Measurements from ENCODE around the gene FBXO28.

Gene FBXO28

GRCh38 chr1:224095867-224096266 lies 18.0 kb upstream of the FBXO28 start:
- DNase-seq (ENCODE audit: low spot score) = no peak

GRCh38 chr1:224096773-224097172 lies 17.1 kb upstream of the FBXO28 start:
- no peak for DNase-seq (ENCODE audit: low spot score)

DNA sequence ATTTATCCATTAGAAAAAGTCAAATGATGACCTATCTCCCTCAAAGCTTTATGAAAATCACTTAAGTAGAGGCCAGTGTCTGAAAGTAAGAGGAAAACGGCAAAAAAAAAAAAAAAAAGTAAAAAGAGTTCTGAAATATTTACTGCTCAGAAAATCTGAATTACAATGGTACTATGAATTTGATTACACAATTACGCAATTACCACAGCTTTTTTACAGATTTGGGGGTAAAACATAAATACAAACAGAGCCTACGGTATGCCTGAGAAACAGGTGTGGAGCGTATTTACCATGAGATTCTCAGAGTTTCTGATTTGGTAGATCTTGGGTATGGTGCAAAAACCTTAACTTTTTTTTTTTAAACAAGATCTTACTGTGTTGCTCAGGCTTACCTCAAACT lies 15.9 kb upstream of the FBXO28 start:
- DNase-seq (ENCODE audit: low spot score) = no peak

DNA sequence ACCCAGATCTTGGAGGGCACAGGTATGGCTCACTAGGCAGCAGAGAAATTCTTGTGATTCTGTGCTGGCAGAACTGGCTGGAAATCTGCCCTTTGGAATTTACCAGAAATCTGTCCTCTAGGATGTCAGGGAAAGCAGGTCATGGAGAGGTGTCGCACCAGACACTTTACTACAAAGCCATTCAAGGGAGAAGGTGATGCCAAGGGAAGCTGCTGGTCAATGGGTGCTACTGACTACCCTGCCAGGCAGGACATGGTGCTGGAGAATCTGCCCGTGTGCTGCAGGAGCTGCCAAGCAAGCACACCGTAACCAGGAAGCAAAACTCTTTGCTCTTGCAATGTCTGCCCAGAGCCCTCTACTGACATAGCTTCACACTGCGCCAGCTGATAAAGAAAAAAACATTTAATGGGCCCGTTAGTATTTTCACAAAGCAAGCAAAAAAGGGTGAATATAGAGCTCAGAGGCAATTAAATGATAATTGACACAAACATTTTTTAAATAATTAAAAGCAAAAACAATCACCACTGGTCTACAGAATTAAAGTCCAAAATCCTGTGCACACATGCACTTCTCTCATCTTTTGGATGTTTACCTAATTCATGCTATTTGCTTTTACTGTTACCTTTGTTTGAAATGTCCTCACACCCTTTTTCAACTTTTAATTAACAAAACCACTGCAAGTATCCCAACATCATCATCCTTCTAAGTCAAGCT lies 7.2 kb upstream of the FBXO28 start:
- peak; percentile 70 for DNase-seq (ENCODE audit: low spot score)

GRCh38 chr1:224107282-224107625 lies 6.7 kb upstream of the FBXO28 start:
- no peak for DNase-seq (ENCODE audit: low spot score)

DNA sequence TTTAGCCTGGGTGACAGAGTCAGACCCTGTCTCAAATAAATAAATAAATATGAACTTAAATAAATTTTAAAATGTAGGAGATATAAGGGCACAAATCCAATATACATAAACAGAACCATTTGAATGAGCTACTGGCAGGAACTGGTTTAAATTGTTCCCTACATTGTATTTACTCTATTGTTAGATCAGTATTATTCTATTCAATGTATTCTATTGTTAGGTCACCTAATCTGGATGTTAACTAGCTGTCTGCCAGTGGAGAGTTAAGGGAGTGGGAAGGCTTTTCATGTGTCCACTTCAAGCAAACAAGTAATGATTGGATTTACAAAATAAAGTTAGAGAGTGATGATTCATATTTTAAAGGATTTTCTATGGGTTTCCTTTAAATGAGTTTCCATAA lies 4.9 kb upstream of the FBXO28 start:
- DNase-seq (ENCODE audit: low spot score) = no peak

DNA sequence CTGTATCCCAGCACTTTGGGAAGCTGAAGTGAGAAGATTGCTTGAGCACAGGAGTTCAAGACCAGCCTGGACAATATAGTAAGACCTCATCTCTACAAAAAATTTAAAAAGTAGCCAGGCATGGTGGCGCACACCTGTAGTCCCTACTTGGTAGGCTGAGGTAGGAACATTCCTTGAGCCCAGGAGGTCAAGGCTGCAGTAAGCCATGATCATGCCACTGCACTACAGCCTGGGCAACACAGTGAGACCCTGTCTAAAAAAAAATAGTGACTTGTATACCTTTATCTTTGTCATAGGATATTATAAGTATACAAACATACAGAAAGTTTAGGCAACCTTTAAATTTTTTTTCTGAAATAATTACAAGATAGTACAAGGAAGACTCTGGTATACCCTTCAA lies 3.9 kb upstream of the FBXO28 start:
- DNase-seq (ENCODE audit: low spot score) = no peak

GRCh38 chr1:224113005-224113404 lies 906 bp upstream of the FBXO28 start:
- no peak for DNase-seq (ENCODE audit: low spot score)

GRCh38 chr1:224113545-224113917 lies 380 bp upstream of the FBXO28 start:
- DNase-seq (ENCODE audit: low spot score) = no peak

GRCh38 chr1:224114787-224115175 lies 870 bp downstream of the FBXO28 start:
- DNase-seq (ENCODE audit: low spot score) = no peak

DNA sequence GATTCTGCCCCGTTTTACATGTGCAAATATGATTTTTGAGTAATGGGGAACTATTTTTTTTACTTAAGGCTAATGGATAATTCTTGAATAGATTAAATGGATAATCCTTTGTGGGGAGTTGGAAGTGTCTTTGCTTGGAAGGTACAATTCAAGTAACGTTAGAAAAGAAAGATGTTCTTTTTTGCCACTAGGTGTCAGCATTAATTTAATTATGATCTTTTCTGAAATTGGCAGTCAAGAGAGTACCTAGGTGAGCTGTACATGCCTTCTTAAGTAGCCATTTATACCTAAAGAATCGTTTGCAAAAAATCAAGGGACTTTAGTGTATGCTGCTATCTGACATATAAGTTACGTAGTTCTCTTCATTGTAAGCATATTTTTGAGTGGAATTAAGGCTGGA lies 2.2 kb downstream of the FBXO28 start:
- DNase-seq (ENCODE audit: low spot score) = peak; percentile 20

DNA sequence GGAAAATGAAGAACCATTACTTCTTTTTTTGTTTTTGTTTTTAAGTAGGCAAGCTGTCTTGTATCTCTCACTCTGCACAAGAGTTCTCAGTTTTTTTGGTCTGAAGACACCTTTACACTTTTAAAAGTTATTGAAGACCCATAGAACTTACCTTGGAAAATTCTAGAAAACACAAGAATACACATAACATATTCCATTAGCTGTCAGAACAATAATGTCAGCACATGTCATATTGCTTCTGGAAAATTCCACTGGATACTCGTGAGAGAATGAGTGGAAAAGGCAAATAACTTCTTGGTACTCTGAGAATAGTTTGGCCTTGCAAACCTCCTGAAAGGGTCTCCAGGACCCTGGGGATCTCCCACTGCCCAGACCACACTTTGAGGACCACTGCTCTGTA lies 4.8 kb downstream of the FBXO28 start:
- DNase-seq (ENCODE audit: low spot score) = no peak

GRCh38 chr1:224123136-224123535 lies 9.2 kb downstream of the FBXO28 start:
- no peak for DNase-seq (ENCODE audit: low spot score)

DNA sequence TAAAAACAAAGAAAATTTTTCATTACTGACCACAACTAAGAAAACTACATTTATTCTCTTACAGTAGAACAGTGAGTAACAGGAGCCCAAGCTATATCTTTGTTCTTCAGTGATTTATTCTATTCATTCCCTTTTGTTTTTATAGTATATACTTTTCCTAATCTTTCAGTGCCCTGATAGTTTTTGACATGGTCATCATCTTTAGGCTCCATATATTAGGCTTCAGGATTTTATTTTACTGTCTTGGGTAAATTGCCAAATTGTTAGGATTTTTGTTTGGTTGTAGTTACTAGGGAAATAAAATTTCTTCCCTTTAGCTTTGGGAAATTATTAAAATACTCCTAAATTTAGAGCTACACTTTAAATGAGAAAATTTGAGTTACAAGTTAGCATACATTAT lies 10.3 kb downstream of the FBXO28 start:
- no peak for DNase-seq (ENCODE audit: low spot score)

- no peak for DNase-seq (ENCODE audit: low spot score)
These were observed 14.3 kb downstream of the FBXO28 start for GRCh38 chr1:224127925-224128819.

GRCh38 chr1:224131253-224131652 lies 17.3 kb downstream of the FBXO28 start:
- no peak for DNase-seq (ENCODE audit: low spot score)

- DNase-seq (ENCODE audit: low spot score) = no peak
These were observed 19.0 kb downstream of the FBXO28 start for GRCh38 chr1:224132901-224133300.

DNA sequence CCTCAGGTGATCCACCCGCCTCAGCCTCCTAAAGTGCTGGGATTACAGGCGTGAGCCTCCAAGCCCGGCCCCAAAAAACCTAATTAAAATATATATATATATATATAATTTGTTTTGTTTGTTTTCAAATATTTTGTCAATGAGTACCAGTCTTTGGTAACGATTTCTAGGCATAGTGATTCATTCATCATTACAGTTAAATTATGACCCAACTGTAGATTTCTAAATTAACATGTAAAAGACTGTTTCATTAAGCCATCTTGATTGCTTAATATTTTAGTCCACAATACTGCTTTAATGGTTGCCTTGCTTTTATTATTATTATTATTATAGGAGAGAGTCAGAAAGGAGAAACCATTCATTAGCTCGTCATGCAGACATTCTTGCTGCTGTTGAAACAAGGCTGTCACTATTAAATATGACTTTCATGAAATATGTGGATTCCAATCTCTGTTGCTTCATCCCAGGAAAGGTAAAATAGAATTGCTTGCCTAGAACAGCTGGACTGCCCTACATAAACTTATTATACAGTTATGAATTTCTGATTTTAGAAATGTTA lies 19.9 kb downstream of the FBXO28 start:
- no peak for DNase-seq (ENCODE audit: low spot score)

DNA sequence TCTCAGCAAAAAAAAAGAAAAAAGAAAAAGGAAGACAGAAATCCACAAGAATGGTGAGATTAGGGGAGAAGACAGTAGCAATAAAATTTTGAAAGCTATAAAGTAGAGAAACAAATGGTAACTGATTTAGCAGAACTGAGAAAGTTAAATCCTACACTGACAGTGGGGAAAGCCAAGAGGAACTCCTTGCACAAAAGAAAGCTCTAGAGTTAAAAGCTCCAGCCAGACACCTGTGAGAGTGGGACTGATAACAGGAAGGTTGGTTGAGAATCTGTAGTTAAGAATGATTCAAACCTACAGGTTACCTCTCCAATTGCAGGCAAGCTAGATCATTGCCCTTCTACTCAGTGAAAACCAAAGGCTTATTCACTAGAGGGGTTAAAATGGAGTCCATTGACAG lies 23.6 kb downstream of the FBXO28 start:
- DNase-seq (ENCODE audit: low spot score) = no peak

DNA sequence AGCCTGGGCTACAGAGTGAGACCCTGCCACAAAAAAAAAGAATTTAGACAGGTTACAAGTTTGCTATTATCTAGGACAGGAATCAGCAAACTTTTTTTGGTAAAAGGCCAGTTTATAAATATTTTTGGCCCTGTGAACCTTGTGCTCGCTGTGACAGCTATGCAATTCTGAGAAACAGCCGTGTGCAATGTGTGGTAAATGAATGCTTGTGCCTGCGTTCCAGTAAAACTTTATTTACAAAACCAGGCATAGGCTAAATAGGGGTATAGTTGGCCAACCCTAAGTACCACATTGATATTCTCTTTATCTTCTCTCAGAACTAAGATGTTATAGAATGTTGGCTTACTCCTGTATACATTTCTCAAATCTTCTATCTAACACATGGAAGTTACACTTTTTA lies 24.3 kb downstream of the FBXO28 start:
- no peak for DNase-seq (ENCODE audit: low spot score)

DNA sequence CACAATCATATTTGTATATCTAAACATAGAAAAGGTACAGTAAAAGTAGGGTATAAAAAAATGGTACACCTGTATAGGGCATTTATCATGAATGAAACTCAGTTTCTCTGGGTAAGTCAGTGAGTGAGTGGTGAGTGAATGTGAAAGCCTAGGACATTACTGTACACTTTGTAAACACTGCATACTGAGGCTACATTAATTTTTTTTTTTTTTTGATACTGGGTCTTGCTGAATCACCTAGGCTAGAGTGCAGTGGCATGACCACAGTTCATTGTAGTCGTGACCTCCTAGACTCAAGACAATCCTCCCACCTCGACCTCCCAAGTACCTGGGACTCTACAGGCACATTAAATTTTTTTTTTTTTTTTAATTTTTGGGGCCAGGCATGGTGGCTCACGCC lies 27.8 kb downstream of the FBXO28 start:
- DNase-seq (ENCODE audit: low spot score) = no peak

GRCh38 chr1:224149709-224150108 lies 35.8 kb downstream of the FBXO28 start:
- DNase-seq (ENCODE audit: low spot score) = no peak

GRCh38 chr1:224151117-224151516 lies 37.2 kb downstream of the FBXO28 start:
- DNase-seq (ENCODE audit: low spot score) = no peak
